ENCODE results near the gene KEAP1.

GRCh38 chr19:10514211-10515145 lies 11.3 kb upstream of the KEAP1 start:
- no peak for TF ChIP-seq POLR2A (IDR thresholded peaks at IDR 0.05)
- no peak for TF ChIP-seq POLR2AphosphoS5 (IDR thresholded peaks at IDR 0.05; ENCODE audit: insufficient read depth in 1 of 2, low read depth in 1 of 2)

Data from vagina (tissue), 2 donors.